GM18873 (cell line): ENCODE measurements around the gene GSTM4.
"Not testable (repeated sequence)": the region's sequence is repeated elsewhere in the genome, so short reads cannot be mapped to it uniquely, and the experiment has no call there.

Experiments used
- ATAC-seq: cut with Tn5 transposase; IDR thresholded peaks from one replicate; pipeline ENCODE4 v1.9.1; 2021; ENCODE audit warnings: mild to moderate bottlenecking, moderate library complexity, moderate number of reproducible peaks; ENCODE audit not compliant: unreplicated experiment, low FRiP score

GSTM4 gene

GRCh38 chr1:109695138-109695537 is 39.2 kb downstream of the GSTM4 start:
- not testable (repeated sequence) for ATAC-seq

GRCh38 chr1:109697066-109697465 is 41.2 kb downstream of the GSTM4 start:
- ATAC-seq: no peak

GRCh38 chr1:109697861-109698260 is 42.0 kb downstream of the GSTM4 start:
- not testable (repeated sequence) for ATAC-seq

- not testable (repeated sequence) for ATAC-seq
Measured at GRCh38 chr1:109702940-109703339, 47.0 kb downstream of the GSTM4 start.

GRCh38 chr1:109704173-109704572 is 48.3 kb downstream of the GSTM4 start:
- ATAC-seq: no peak

GRCh38 chr1:109705411-109705810 is 49.5 kb downstream of the GSTM4 start:
- ATAC-seq: no peak

- ATAC-seq: not testable (repeated sequence)
Measured at GRCh38 chr1:109708949-109709348, 53.0 kb downstream of the GSTM4 start.

- ATAC-seq: not testable (repeated sequence)
Measured at GRCh38 chr1:109709822-109710221, 53.9 kb downstream of the GSTM4 start.
